ENCODE results near the gene DPEP3. TPM values are rescaled to one million over a fixed set of nuclear protein-coding genes. Genes with fewer than 3 reads are reported as not detected.

Gene DPEP3
- total RNA-seq, 1 donor from 2014 or later: not detected

- H3K4me3 ChIP-seq: no peak overlapping the region
- no peak for DNase-seq (ENCODE audit: low spot score)
- no peaks in the 10 kb centered on the region for H3K27me3 ChIP-seq
- H3K27ac ChIP-seq: no peak overlapping the region
- H3K9me3 ChIP-seq (ENCODE audit: low read depth): no peaks in the 10 kb centered on the region
- H2AFZ ChIP-seq (replicated peaks): no peak overlapping the region
- no peaks in the 10 kb centered on the region for H3K4me1 Mint-ChIP-seq
- no peaks in the 10 kb centered on the region for H4K20me1 ChIP-seq (ENCODE audit: low read depth)
- TF ChIP-seq EZH2 (IDR thresholded peaks at IDR 0.05) (no peak), CTCF (IDR thresholded peaks at IDR 0.05) (no peak)
- H3K9ac ChIP-seq: no peak overlapping the region
- no peak overlapping the region for H3K27ac Mint-ChIP-seq
- H3K4me2 ChIP-seq: no peak overlapping the region
- no peaks in the 10 kb centered on the region for H3K9me3 Mint-ChIP-seq
- H3K79me2 ChIP-seq (ENCODE audit: low read depth): no peaks in the 10 kb centered on the region
- no peaks in the 10 kb centered on the region for H3F3A ChIP-seq (ENCODE audit: low read depth)
- H3K4me3 Mint-ChIP-seq: no peak overlapping the region
- H3K36me3 ChIP-seq: no peaks in the 10 kb centered on the region
- H3K4me1 ChIP-seq: no peaks in the 10 kb centered on the region
- no peaks in the 10 kb centered on the region for H3K36me3 Mint-ChIP-seq
- H3K27me3 Mint-ChIP-seq (ENCODE audit: insufficient read depth, low read depth): peaks cover 6% of the 10 kb centered on the region
Measured at GRCh38 chr16:67951485-67951884, 28.8 kb downstream of the DPEP3 start.

- H3K9me3 ChIP-seq (ENCODE audit: low read depth): no peaks in the 10 kb centered on the region
- Mint-ChIP-seq H3K9me3 (no peaks in the 10 kb centered on the region), H3K4me3 (no peak overlapping the region), H3K27ac (no peak overlapping the region), H3K36me3 (no peaks in the 10 kb centered on the region), H3K4me1 (no peaks in the 10 kb centered on the region), H3K27me3 (ENCODE audit: insufficient read depth, low read depth) (peaks cover 6% of the 10 kb centered on the region)
- H3K27ac ChIP-seq: no peak overlapping the region
- no peaks in the 10 kb centered on the region for H4K20me1 ChIP-seq (ENCODE audit: low read depth)
- no peak for DNase-seq (ENCODE audit: low spot score)
- H3F3A ChIP-seq (ENCODE audit: low read depth): no peaks in the 10 kb centered on the region
- no peaks in the 10 kb centered on the region for H3K79me2 ChIP-seq (ENCODE audit: low read depth)
- H3K4me2 ChIP-seq: no peak overlapping the region
- no peaks in the 10 kb centered on the region for H3K36me3 ChIP-seq
- H3K4me1 ChIP-seq: no peaks in the 10 kb centered on the region
- no peak overlapping the region for H3K4me3 ChIP-seq
- no peak overlapping the region for H3K9ac ChIP-seq
- no peak overlapping the region for H2AFZ ChIP-seq (replicated peaks)
- H3K27me3 ChIP-seq: no peaks in the 10 kb centered on the region
- TF ChIP-seq EZH2phosphoT487 (IDR thresholded peaks at IDR 0.05) (no peak), EZH2 (IDR thresholded peaks at IDR 0.05) (no peak), CTCF (IDR thresholded peaks at IDR 0.05) (no peak)
Measured at GRCh38 chr16:67950335-67950843, 29.9 kb downstream of the DPEP3 start.

- no peaks in the 10 kb centered on the region for H3K27me3 ChIP-seq
- Mint-ChIP-seq H3K9me3 (no peaks in the 10 kb centered on the region), H3K36me3 (no peaks in the 10 kb centered on the region), H3K4me3 (no peak overlapping the region), H3K27me3 (ENCODE audit: insufficient read depth, low read depth) (peaks cover 8% of the 10 kb centered on the region), H3K27ac (no peak overlapping the region), H3K4me1 (peaks cover 3% of the 10 kb centered on the region)
- H3K79me2 ChIP-seq (ENCODE audit: low read depth): no peaks in the 10 kb centered on the region
- H3K4me3 ChIP-seq: no peak overlapping the region
- no peaks in the 10 kb centered on the region for H3K36me3 ChIP-seq
- no peaks in the 10 kb centered on the region for H3F3A ChIP-seq (ENCODE audit: low read depth)
- H3K27ac ChIP-seq: no peak overlapping the region
- H3K4me2 ChIP-seq: no peak overlapping the region
- no peak overlapping the region for H3K9ac ChIP-seq
- DNase-seq (ENCODE audit: low spot score): no peak
- H3K4me1 ChIP-seq: peaks cover 2% of the 10 kb centered on the region
- TF ChIP-seq EZH2 (IDR thresholded peaks at IDR 0.05) (no peak), EZH2phosphoT487 (IDR thresholded peaks at IDR 0.05) (no peak), CTCF (IDR thresholded peaks at IDR 0.05) (no peak)
- no peaks in the 10 kb centered on the region for H3K9me3 ChIP-seq (ENCODE audit: low read depth)
- no peak overlapping the region for H2AFZ ChIP-seq (replicated peaks)
- peaks cover 2% of the 10 kb centered on the region for H4K20me1 ChIP-seq (ENCODE audit: low read depth)
Measured at GRCh38 chr16:67949645-67950044, 30.7 kb downstream of the DPEP3 start.

Data from neural progenitor cell (in vitro differentiated cells).